PC-9 (cell line): Measurements from ENCODE around the gene CARD11.

Source experiments
- EZH2 ChIP-seq: fragments of 200-600 bp; sonication (generic); IDR thresholded peaks from 2 replicates; pipeline ENCODE4 v1.8.0; 2017; ENCODE audit warnings: antibody characterized with exemption, low read depth
- TF ChIP-seq, protein P1 (sequence below): fragments of 200-600 bp; sonication (generic); conservative IDR thresholded peaks from 2 replicates; pipeline ENCODE4 v1.6.1; 2017; ENCODE audit warnings: mixed run types, antibody characterized with exemption, mild to moderate bottlenecking, moderate library complexity

DNA sequence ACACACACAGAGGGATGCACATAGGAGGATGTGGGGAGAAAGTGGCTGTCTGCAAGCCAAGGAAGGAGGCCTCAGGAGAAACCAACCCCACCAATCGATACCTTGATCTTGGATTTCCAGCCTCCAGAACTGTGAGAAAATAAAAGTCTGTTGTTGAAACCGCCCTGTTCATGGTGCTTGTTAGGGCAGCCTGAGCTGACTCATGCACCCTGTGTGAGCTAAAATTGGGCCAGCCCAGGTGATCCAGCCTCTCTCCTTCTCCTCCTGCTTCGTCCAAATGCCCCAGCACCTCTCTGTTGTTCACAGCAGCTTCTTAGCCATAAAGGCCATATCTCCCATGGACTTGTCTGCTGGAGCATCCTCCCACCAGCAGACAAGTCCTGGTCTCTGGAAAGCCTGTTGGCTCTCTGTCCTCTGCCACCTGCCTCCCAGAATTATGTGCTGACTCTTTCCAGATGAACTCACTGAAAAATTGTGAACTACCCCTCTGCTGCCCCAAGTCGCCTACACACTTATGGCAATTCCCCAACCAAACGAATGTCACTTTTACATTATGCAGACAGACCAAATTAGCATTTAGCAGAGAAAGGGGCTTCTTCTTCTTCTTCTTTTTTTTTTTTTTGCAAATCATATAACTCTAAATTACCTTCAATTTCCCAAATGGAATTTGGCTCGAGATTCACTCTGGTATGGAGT, 30.2 kb upstream of the CARD11 start:
- TF ChIP-seq, protein P1, sequence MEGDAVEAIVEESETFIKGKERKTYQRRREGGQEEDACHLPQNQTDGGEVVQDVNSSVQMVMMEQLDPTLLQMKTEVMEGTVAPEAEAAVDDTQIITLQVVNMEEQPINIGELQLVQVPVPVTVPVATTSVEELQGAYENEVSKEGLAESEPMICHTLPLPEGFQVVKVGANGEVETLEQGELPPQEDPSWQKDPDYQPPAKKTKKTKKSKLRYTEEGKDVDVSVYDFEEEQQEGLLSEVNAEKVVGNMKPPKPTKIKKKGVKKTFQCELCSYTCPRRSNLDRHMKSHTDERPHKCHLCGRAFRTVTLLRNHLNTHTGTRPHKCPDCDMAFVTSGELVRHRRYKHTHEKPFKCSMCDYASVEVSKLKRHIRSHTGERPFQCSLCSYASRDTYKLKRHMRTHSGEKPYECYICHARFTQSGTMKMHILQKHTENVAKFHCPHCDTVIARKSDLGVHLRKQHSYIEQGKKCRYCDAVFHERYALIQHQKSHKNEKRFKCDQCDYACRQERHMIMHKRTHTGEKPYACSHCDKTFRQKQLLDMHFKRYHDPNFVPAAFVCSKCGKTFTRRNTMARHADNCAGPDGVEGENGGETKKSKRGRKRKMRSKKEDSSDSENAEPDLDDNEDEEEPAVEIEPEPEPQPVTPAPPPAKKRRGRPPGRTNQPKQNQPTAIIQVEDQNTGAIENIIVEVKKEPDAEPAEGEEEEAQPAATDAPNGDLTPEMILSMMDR: no peak
- TF ChIP-seq EZH2: no peak
